ENCODE data around the gene RAB11FIP3.
"Not testable (repeated sequence)": the region's sequence is repeated elsewhere in the genome, so short reads cannot be mapped to it uniquely, and the experiment has no call there.

The RAB11FIP3 gene

DNA sequence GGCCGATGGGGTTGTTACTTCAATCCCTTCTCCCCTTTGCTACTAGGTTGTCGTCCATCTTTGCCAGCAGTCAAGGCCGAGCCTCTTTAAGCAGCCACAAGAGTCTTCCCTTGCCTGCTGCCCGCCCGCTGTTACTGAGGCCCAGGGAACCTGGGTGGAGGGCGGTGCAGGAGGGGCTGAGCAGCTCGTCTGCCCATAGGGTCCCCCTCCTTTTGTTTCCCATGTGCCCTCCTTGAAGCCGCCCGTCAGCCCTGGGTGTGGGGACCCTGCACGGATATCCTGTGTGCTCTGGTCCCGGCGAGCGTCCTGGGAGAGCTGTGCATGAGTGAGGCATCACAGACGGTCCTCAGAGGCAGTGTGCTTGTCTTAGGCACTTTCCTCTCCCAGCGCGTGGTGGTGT lies 64.2 kb downstream of the RAB11FIP3 start:
- Histone ChIP-seq H3K4me3 (ENCODE audit: low read depth in 1 of 2, low read length in 1 of 2) (no peak overlapping the region), H3K9me3 (no peaks in the 10 kb centered on the region), H3K27ac (no peak overlapping the region), H3K4me1 (ENCODE audit: control insufficient read depth in 1 of 2, insufficient read depth in 1 of 2, low read depth in 1 of 2, low read length in 1 of 2) (no peaks in the 10 kb centered on the region), H3K27me3 (no peaks in the 10 kb centered on the region), H3K36me3 (peaks cover 3% of the 10 kb centered on the region)
- TF ChIP-seq, protein P1, sequence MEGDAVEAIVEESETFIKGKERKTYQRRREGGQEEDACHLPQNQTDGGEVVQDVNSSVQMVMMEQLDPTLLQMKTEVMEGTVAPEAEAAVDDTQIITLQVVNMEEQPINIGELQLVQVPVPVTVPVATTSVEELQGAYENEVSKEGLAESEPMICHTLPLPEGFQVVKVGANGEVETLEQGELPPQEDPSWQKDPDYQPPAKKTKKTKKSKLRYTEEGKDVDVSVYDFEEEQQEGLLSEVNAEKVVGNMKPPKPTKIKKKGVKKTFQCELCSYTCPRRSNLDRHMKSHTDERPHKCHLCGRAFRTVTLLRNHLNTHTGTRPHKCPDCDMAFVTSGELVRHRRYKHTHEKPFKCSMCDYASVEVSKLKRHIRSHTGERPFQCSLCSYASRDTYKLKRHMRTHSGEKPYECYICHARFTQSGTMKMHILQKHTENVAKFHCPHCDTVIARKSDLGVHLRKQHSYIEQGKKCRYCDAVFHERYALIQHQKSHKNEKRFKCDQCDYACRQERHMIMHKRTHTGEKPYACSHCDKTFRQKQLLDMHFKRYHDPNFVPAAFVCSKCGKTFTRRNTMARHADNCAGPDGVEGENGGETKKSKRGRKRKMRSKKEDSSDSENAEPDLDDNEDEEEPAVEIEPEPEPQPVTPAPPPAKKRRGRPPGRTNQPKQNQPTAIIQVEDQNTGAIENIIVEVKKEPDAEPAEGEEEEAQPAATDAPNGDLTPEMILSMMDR (IDR thresholded peaks at IDR 0.05) = no peak

DNA sequence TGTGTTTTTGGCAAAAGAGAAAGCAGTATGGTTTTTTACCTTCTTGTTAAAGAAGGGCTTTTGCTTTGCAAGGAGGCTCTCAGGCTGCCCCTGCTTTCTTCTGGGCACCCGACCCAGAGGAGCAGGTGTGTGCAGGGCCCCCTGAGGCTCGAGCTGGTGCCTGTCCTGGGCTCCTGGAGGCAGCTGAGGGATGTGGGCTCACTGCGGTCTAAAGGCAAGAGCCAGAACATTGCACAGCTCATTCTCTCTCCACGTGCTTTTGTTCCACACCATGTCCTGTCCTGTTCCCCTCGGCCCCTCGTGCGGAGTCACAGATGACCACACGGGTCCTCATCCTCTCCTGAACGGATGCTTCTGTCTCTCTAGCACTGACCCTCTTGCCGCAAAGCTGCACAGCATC lies 65.3 kb downstream of the RAB11FIP3 start:
- Histone ChIP-seq H3K27ac (no peak overlapping the region), H3K9me3 (no peaks in the 10 kb centered on the region), H3K4me1 (ENCODE audit: control insufficient read depth in 1 of 2, insufficient read depth in 1 of 2, low read depth in 1 of 2, low read length in 1 of 2) (no peaks in the 10 kb centered on the region), H3K36me3 (peaks cover 3% of the 10 kb centered on the region), H3K4me3 (ENCODE audit: low read depth in 1 of 2, low read length in 1 of 2) (no peak overlapping the region), H3K27me3 (no peaks in the 10 kb centered on the region)
- TF ChIP-seq, protein P1 (IDR thresholded peaks at IDR 0.05) = no peak

DNA sequence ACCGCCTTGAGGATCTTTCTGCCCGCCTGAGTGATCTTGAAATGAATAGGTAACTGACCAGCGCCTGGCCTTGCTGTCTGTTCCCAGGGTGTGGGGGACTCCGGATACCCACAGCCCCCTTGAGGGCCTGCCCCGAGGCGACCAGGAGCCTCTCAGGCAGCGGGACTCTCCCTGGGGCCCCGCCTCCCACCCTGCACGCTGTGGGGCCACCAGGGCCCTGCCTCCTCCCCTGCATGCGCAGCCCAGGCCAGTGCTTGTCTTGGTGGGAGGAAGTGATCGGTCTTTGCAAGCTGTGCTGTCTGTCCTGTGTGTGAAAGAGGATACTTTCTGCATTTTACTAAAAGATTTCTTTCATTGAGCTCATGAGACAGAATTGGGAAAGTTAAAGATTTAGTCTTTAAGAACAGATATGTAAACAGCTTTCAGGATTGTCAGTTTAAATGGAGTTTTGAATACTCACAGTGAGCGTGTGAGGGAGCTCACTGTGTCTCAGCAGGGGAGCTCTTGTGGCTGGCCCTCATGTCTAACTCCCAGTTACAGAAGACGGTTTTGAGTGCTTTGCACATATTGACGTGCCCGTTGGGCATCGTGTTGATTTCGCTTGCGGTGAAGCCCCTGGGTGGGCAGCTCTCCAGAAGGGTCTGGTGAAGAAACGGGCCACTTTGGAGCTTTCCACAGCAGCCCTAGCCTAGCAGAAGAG lies 65.9 kb downstream of the RAB11FIP3 start:
- peaks cover 3% of the 10 kb centered on the region for H3K36me3 ChIP-seq
- TF ChIP-seq, protein P1 (IDR thresholded peaks at IDR 0.05) = no peak

DNA sequence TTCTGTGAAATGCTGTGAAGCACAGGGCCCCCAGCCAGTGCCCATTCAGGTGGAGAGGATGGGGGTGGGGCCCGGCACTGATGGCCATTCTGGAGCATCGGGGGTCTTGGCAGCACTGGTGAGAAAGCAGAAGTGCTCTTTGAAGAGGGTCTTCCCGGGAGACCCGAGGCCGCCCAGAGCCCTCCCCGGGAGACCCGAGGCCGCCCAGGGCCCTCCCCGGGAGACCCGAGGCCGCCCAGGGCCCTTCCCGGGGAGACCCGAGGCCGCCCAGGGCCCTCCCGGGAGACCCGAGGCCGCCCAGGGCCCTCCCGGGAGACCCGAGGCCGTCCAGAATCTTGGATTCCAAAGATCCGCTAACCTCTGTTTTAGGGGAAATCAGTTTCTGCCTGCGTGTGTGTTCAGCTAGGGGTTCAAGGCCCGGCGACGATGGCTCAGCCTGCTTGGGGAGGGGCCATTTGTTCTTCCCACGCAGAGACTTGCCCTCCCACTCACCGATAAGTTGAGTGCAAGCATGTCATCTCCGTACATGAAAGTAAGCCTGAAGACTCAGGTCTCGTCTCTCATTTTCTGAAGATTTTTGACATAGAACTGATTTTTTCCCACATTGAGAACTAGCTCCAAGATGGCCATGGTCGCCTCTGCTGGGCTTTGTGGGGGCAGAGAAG lies 66.9 kb downstream of the RAB11FIP3 start:
- no peaks in the 10 kb centered on the region for H3K4me1 ChIP-seq (ENCODE audit: control insufficient read depth in 1 of 2, insufficient read depth in 1 of 2, low read depth in 1 of 2, low read length in 1 of 2)
- H3K27me3 ChIP-seq = no peaks in the 10 kb centered on the region
- H3K27ac ChIP-seq = no peak overlapping the region
- H3K4me3 ChIP-seq (ENCODE audit: low read depth in 1 of 2, low read length in 1 of 2) = no peak overlapping the region
- H3K36me3 ChIP-seq = peaks cover 3% of the 10 kb centered on the region
- no peaks in the 10 kb centered on the region for H3K9me3 ChIP-seq
- TF ChIP-seq, protein P1 (IDR thresholded peaks at IDR 0.05) = no peak

More for the DNA sequence above, 65.9 kb downstream of the RAB11FIP3 start:
- no peaks in the 10 kb centered on the region for H3K27me3 ChIP-seq
- no peaks in the 10 kb centered on the region for H3K9me3 ChIP-seq
- H3K4me3 ChIP-seq (ENCODE audit: low read depth in 1 of 2, low read length in 1 of 2) = no peak overlapping the region
- no peak overlapping the region for H3K27ac ChIP-seq
- H3K4me1 ChIP-seq (ENCODE audit: control insufficient read depth in 1 of 2, insufficient read depth in 1 of 2, low read depth in 1 of 2, low read length in 1 of 2) = no peaks in the 10 kb centered on the region

DNA sequence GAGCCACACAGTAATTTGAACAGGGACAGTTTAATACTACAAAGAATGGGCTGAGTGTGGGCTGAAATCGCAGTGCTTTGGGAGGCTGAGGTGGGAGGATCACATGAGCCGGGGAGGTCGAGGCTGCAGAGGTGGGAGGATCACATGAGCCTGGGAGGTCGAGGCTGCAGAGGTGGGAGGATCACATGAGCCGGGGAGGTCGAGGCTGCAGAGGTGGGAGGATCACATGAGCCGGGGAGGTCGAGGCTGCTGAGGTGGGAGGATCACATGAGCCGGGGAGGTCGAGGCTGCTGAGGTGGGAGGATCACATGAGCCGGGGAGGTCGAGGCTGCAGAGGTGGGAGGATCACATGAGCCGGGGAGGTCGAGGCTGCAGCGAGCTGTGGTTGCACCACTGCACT lies 69.2 kb downstream of the RAB11FIP3 start:
- H3K4me3 ChIP-seq (ENCODE audit: low read depth in 1 of 2, low read length in 1 of 2); H3K36me3 ChIP-seq; H3K9me3 ChIP-seq; H3K27ac ChIP-seq; H3K4me1 ChIP-seq (ENCODE audit: control insufficient read depth in 1 of 2, insufficient read depth in 1 of 2, low read depth in 1 of 2, low read length in 1 of 2); H3K27me3 ChIP-seq: not testable (repeated sequence)

DNA sequence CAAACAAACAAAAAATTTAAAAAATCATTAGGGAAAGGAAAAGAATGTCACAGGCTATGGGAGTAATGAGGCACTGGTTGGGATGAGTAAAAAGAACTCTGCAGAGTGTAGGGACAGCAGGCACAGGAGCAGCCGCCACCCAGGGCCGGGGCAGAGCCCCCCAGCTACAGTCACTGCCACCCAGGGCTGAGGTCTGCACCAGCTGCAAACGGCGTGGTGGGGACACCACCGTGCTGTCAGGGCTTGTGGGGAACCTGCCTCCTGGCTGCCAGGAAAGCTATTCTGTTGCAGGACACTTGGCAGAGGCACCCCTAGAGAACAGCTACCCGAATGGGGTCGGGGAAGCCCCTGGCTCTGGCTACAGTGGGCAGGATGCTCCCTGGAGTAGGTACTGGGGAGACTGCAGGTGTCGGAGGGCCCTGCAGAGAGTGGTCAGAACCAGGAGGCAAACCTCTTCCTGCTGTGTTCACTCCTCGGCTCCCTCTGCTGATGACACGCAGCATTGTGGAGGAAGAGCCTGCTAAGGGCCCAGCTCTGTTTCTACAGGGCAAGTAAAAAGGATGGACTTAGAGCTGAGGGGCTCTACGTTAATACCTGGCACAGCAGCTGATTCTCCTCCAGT lies 69.8 kb downstream of the RAB11FIP3 start:
- Histone ChIP-seq H3K9me3 (no peaks in the 10 kb centered on the region), H3K4me3 (ENCODE audit: low read depth in 1 of 2, low read length in 1 of 2) (no peak overlapping the region), H3K4me1 (ENCODE audit: control insufficient read depth in 1 of 2, insufficient read depth in 1 of 2, low read depth in 1 of 2, low read length in 1 of 2) (no peaks in the 10 kb centered on the region), H3K27ac (no peak overlapping the region), H3K36me3 (peaks cover 3% of the 10 kb centered on the region), H3K27me3 (no peaks in the 10 kb centered on the region)
- TF ChIP-seq, protein P1 (IDR thresholded peaks at IDR 0.05) = no peak
